ENCODE results near the gene CADM2.

CADM2 gene

GRCh38 chr3:85384372-85384771, 425.6 kb downstream of the CADM2 start:
- Histone ChIP-seq H3K9ac (ENCODE audit: low read length) (no peak overlapping the region), H3K4me3 (ENCODE audit: low read length) (no peak overlapping the region), H3K36me3 (ENCODE audit: control insufficient read depth, insufficient read depth, low read length) (no peaks in the 10 kb centered on the region)

GRCh38 chr3:85387913-85388505, 429.2 kb downstream of the CADM2 start:
- Histone ChIP-seq H3K27me3 (ENCODE audit: control insufficient read depth, insufficient read depth, low read length) (no peaks in the 10 kb centered on the region), H3K36me3 (ENCODE audit: control insufficient read depth, insufficient read depth, low read length) (no peaks in the 10 kb centered on the region), H3K9ac (ENCODE audit: low read length) (no peak overlapping the region), H3K4me3 (ENCODE audit: low read length) (no peak overlapping the region), H3K4me1 (ENCODE audit: control insufficient read depth, insufficient read depth, low read length) (no peaks in the 10 kb centered on the region), H3K27ac (ENCODE audit: low read depth, low read length) (no peak overlapping the region)

More at GRCh38 chr3:85384372-85384771, 425.6 kb downstream of the CADM2 start:
- no peak overlapping the region for H3K27ac ChIP-seq (ENCODE audit: low read depth, low read length)
- no peaks in the 10 kb centered on the region for H3K4me1 ChIP-seq (ENCODE audit: control insufficient read depth, insufficient read depth, low read length)
- no peaks in the 10 kb centered on the region for H3K27me3 ChIP-seq (ENCODE audit: control insufficient read depth, insufficient read depth, low read length)

- Histone ChIP-seq H3K9ac (ENCODE audit: low read length) (no peak overlapping the region), H3K27ac (ENCODE audit: low read depth, low read length) (no peak overlapping the region), H3K36me3 (ENCODE audit: control insufficient read depth, insufficient read depth, low read length) (no peaks in the 10 kb centered on the region), H3K4me1 (ENCODE audit: control insufficient read depth, insufficient read depth, low read length) (no peaks in the 10 kb centered on the region), H3K4me3 (ENCODE audit: low read length) (no peak overlapping the region), H3K27me3 (ENCODE audit: control insufficient read depth, insufficient read depth, low read length) (no peaks in the 10 kb centered on the region)
Measured at GRCh38 chr3:85394424-85394823, 435.6 kb downstream of the CADM2 start.

- Histone ChIP-seq H3K4me1 (ENCODE audit: control insufficient read depth, insufficient read depth, low read length) (no peaks in the 10 kb centered on the region), H3K4me3 (ENCODE audit: low read length) (no peak overlapping the region), H3K27me3 (ENCODE audit: control insufficient read depth, insufficient read depth, low read length) (no peaks in the 10 kb centered on the region), H3K27ac (ENCODE audit: low read depth, low read length) (no peak overlapping the region), H3K36me3 (ENCODE audit: control insufficient read depth, insufficient read depth, low read length) (no peaks in the 10 kb centered on the region), H3K9ac (ENCODE audit: low read length) (no peak overlapping the region)
Measured at GRCh38 chr3:85397434-85397833, 438.6 kb downstream of the CADM2 start.

GRCh38 chr3:85426121-85426520, 467.3 kb downstream of the CADM2 start:
- no peak overlapping the region for H3K4me3 ChIP-seq (ENCODE audit: low read length)
- H3K36me3 ChIP-seq (ENCODE audit: control insufficient read depth, insufficient read depth, low read length): no peaks in the 10 kb centered on the region
- H3K9ac ChIP-seq (ENCODE audit: low read length): no peak overlapping the region
- no peak overlapping the region for H3K27ac ChIP-seq (ENCODE audit: low read depth, low read length)
- no peaks in the 10 kb centered on the region for H3K27me3 ChIP-seq (ENCODE audit: control insufficient read depth, insufficient read depth, low read length)
- H3K4me1 ChIP-seq (ENCODE audit: control insufficient read depth, insufficient read depth, low read length): no peaks in the 10 kb centered on the region

GRCh38 chr3:85427467-85427866, 468.7 kb downstream of the CADM2 start:
- H3K36me3 ChIP-seq (ENCODE audit: control insufficient read depth, insufficient read depth, low read length): no peaks in the 10 kb centered on the region
- H3K9ac ChIP-seq (ENCODE audit: low read length): no peak overlapping the region
- H3K27me3 ChIP-seq (ENCODE audit: control insufficient read depth, insufficient read depth, low read length): no peaks in the 10 kb centered on the region
- no peak overlapping the region for H3K4me3 ChIP-seq (ENCODE audit: low read length)
- no peaks in the 10 kb centered on the region for H3K4me1 ChIP-seq (ENCODE audit: control insufficient read depth, insufficient read depth, low read length)
- H3K27ac ChIP-seq (ENCODE audit: low read depth, low read length): no peak overlapping the region

- Histone ChIP-seq H3K36me3 (ENCODE audit: control insufficient read depth, insufficient read depth, low read length) (no peaks in the 10 kb centered on the region), H3K27me3 (ENCODE audit: control insufficient read depth, insufficient read depth, low read length) (no peaks in the 10 kb centered on the region), H3K4me1 (ENCODE audit: control insufficient read depth, insufficient read depth, low read length) (no peaks in the 10 kb centered on the region), H3K9ac (ENCODE audit: low read length) (no peak overlapping the region), H3K27ac (ENCODE audit: low read depth, low read length) (no peak overlapping the region), H3K4me3 (ENCODE audit: low read length) (no peak overlapping the region)
Measured at GRCh38 chr3:85432081-85432480, 473.3 kb downstream of the CADM2 start.

GRCh38 chr3:85433319-85433718, 474.5 kb downstream of the CADM2 start:
- Histone ChIP-seq H3K36me3 (ENCODE audit: control insufficient read depth, insufficient read depth, low read length) (no peaks in the 10 kb centered on the region), H3K27me3 (ENCODE audit: control insufficient read depth, insufficient read depth, low read length) (no peaks in the 10 kb centered on the region), H3K4me1 (ENCODE audit: control insufficient read depth, insufficient read depth, low read length) (no peaks in the 10 kb centered on the region), H3K9ac (ENCODE audit: low read length) (no peak overlapping the region), H3K27ac (ENCODE audit: low read depth, low read length) (no peak overlapping the region), H3K4me3 (ENCODE audit: low read length) (no peak overlapping the region)

GRCh38 chr3:85455561-85456200, 496.9 kb downstream of the CADM2 start:
- no peak overlapping the region for H3K4me3 ChIP-seq (ENCODE audit: low read length)
- no peaks in the 10 kb centered on the region for H3K36me3 ChIP-seq (ENCODE audit: control insufficient read depth, insufficient read depth, low read length)
- no peak overlapping the region for H3K27ac ChIP-seq (ENCODE audit: low read depth, low read length)
- H3K4me1 ChIP-seq (ENCODE audit: control insufficient read depth, insufficient read depth, low read length): no peaks in the 10 kb centered on the region
- H3K9ac ChIP-seq (ENCODE audit: low read length): no peak overlapping the region
- no peaks in the 10 kb centered on the region for H3K27me3 ChIP-seq (ENCODE audit: control insufficient read depth, insufficient read depth, low read length)

GRCh38 chr3:85474241-85474640, 515.5 kb downstream of the CADM2 start:
- Histone ChIP-seq H3K9ac (ENCODE audit: low read length) (no peak overlapping the region), H3K4me3 (ENCODE audit: low read length) (no peak overlapping the region), H3K4me1 (ENCODE audit: control insufficient read depth, insufficient read depth, low read length) (no peaks in the 10 kb centered on the region), H3K36me3 (ENCODE audit: control insufficient read depth, insufficient read depth, low read length) (no peaks in the 10 kb centered on the region), H3K27me3 (ENCODE audit: control insufficient read depth, insufficient read depth, low read length) (no peaks in the 10 kb centered on the region), H3K27ac (ENCODE audit: low read depth, low read length) (no peak overlapping the region)

GRCh38 chr3:85475346-85475745, 516.6 kb downstream of the CADM2 start:
- no peaks in the 10 kb centered on the region for H3K36me3 ChIP-seq (ENCODE audit: control insufficient read depth, insufficient read depth, low read length)
- H3K9ac ChIP-seq (ENCODE audit: low read length): no peak overlapping the region
- no peak overlapping the region for H3K4me3 ChIP-seq (ENCODE audit: low read length)
- no peaks in the 10 kb centered on the region for H3K4me1 ChIP-seq (ENCODE audit: control insufficient read depth, insufficient read depth, low read length)
- H3K27me3 ChIP-seq (ENCODE audit: control insufficient read depth, insufficient read depth, low read length): no peaks in the 10 kb centered on the region
- H3K27ac ChIP-seq (ENCODE audit: low read depth, low read length): no peak overlapping the region

GRCh38 chr3:85476891-85477495, 518.2 kb downstream of the CADM2 start:
- no peaks in the 10 kb centered on the region for H3K27me3 ChIP-seq (ENCODE audit: control insufficient read depth, insufficient read depth, low read length)
- no peaks in the 10 kb centered on the region for H3K36me3 ChIP-seq (ENCODE audit: control insufficient read depth, insufficient read depth, low read length)
- no peak overlapping the region for H3K4me3 ChIP-seq (ENCODE audit: low read length)

More at GRCh38 chr3:85476891-85477495, 518.2 kb downstream of the CADM2 start:
- no peak overlapping the region for H3K27ac ChIP-seq (ENCODE audit: low read depth, low read length)
- H3K4me1 ChIP-seq (ENCODE audit: control insufficient read depth, insufficient read depth, low read length): no peaks in the 10 kb centered on the region
- no peak overlapping the region for H3K9ac ChIP-seq (ENCODE audit: low read length)
